ENCODE data around the gene NOL3. TPM values are rescaled to one million over a fixed set of nuclear protein-coding genes. Genes with fewer than 3 reads are reported as not detected.
A peak's percentile ranks its signal among the peaks of the same experiment; 100 is the strongest.

Gene NOL3
- polyA plus RNA-seq, 1 of the 3 experiments (the other 2 are of a cell fraction), result 34.1 TPM

DNA sequence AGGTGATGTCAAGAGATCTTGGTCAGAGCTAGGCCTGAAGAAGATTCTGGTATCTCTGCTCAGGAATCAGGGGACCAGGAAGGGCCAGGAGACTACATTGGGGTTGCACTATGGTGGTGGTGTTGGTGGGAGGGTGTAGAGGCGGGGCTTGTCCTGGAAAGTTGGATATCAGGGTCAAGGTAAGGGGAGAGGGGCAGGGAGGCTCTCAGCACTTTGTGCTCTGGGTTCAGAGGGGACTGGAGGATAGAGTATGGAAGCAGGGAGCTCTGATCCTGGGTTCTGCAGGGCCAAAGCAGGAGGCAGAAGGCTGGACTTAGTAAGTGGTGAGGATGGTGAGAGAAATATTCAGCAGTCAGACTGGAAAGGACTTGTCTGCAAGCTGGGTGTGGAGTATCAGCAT lies 3.0 kb downstream of the NOL3 start:
- H3K36me3 ChIP-seq (replicated peaks in 1 of 2; ENCODE audit: control insufficient read depth in 1 of 2, insufficient read depth in 2 of 2, low read length in 1 of 2), result peaks cover 6 to 8% of the 10 kb centered on the region in 2 experiments
- peaks cover 39% of the 10 kb centered on the region for H3F3A ChIP-seq (replicated peaks; ENCODE audit: insufficient read depth)
- peak overlapping the region; percentile 45 to 60 for H3K4me3 ChIP-seq (ENCODE audit: low read depth in 2 of 2, low read length in 1 of 2)
- peaks cover 39 to 57% of the 10 kb centered on the region in 2 experiments; a peak in 3 of 4 replicates for H3K4me1 ChIP-seq (ENCODE audit: control insufficient read depth in 1 of 2, insufficient read depth in 2 of 2, low read depth in 1 of 2, low read length in 1 of 2)
- peak overlapping the region; percentile 67 to 86 for H3K27ac ChIP-seq (ENCODE audit: low read depth in 2 of 2, low read length in 1 of 2)
- DNase-seq, result no peak
- H4K20me1 ChIP-seq (ENCODE audit: insufficient read depth), result peaks cover 10% of the 10 kb centered on the region
- no peaks in the 10 kb centered on the region for H3K9me2 ChIP-seq
- no peaks in the 10 kb centered on the region for H3K27me3 ChIP-seq (ENCODE audit: insufficient read depth)
- peak overlapping the region; percentile 48 for H3K9ac ChIP-seq
- H3K79me2 ChIP-seq (ENCODE audit: insufficient read depth), result peaks cover 15% of the 10 kb centered on the region; the same call in 1 of the 2 replicates
- CTCF ChIA-PET, result interaction anchor here (1.0 to 5.1 kb wide), 8 partner anchors 10 to 220 kb away, joined by 3 to 26 read pairs (median 6); partner anchors contain the start of genes B3GNT9, FBXL8, MATCAP1 and TMEM208
- H3K9me3 ChIP-seq, result no peaks in the 10 kb centered on the region
- H2AFZ ChIP-seq (ENCODE audit: low read depth), result no peak overlapping the region; the same call in 1 of the 2 replicates
- POLR2A ChIA-PET, result interaction anchor here (0.7 to 3.8 kb wide), 8 partner anchors 10 to 787 kb away, joined by 3 to 37 read pairs (median 4); partner anchors contain the start of genes B3GNT9, HSF4, MATCAP1 and TMEM208
- no peak for TF ChIP-seq FOSL2 (IDR thresholded peaks at IDR 0.05; ENCODE audit: borderline replicate concordance, low read depth)
- TF ChIP-seq EP300 (IDR thresholded peaks at IDR 0.05; ENCODE audit: borderline replicate concordance in 1 of 2, low read depth in 1 of 2, low read length in 1 of 2), result no peak
- TF ChIP-seq, protein P1, sequence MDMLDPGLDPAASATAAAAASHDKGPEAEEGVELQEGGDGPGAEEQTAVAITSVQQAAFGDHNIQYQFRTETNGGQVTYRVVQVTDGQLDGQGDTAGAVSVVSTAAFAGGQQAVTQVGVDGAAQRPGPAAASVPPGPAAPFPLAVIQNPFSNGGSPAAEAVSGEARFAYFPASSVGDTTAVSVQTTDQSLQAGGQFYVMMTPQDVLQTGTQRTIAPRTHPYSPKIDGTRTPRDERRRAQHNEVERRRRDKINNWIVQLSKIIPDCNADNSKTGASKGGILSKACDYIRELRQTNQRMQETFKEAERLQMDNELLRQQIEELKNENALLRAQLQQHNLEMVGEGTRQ (IDR thresholded peaks at IDR 0.05; ENCODE audit: borderline replicate concordance, low read depth, low read length), result no peak
- TF ChIP-seq NFIC (IDR thresholded peaks at IDR 0.05; ENCODE audit: borderline replicate concordance), result no peak
- TF ChIP-seq, protein P2, sequence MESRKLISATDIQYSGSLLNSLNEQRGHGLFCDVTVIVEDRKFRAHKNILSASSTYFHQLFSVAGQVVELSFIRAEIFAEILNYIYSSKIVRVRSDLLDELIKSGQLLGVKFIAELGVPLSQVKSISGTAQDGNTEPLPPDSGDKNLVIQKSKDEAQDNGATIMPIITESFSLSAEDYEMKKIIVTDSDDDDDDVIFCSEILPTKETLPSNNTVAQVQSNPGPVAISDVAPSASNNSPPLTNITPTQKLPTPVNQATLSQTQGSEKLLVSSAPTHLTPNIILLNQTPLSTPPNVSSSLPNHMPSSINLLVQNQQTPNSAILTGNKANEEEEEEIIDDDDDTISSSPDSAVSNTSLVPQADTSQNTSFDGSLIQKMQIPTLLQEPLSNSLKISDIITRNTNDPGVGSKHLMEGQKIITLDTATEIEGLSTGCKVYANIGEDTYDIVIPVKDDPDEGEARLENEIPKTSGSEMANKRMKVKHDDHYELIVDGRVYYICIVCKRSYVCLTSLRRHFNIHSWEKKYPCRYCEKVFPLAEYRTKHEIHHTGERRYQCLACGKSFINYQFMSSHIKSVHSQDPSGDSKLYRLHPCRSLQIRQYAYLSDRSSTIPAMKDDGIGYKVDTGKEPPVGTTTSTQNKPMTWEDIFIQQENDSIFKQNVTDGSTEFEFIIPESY (IDR thresholded peaks at IDR 0.05; ENCODE audit: borderline replicate concordance, low read depth), result no peak
- no peak for TF ChIP-seq SIN3A (IDR thresholded peaks at IDR 0.05; ENCODE audit: borderline replicate concordance, low read depth, low read length)
- TF ChIP-seq, protein P3, sequence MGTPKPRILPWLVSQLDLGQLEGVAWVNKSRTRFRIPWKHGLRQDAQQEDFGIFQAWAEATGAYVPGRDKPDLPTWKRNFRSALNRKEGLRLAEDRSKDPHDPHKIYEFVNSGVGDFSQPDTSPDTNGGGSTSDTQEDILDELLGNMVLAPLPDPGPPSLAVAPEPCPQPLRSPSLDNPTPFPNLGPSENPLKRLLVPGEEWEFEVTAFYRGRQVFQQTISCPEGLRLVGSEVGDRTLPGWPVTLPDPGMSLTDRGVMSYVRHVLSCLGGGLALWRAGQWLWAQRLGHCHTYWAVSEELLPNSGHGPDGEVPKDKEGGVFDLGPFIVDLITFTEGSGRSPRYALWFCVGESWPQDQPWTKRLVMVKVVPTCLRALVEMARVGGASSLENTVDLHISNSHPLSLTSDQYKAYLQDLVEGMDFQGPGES (IDR thresholded peaks at IDR 0.05; ENCODE audit: low read depth, low read length), result no peak
- no peak for TF ChIP-seq SMC3 (IDR thresholded peaks at IDR 0.05; ENCODE audit: low read depth, low read length)
- TF ChIP-seq, protein P4, sequence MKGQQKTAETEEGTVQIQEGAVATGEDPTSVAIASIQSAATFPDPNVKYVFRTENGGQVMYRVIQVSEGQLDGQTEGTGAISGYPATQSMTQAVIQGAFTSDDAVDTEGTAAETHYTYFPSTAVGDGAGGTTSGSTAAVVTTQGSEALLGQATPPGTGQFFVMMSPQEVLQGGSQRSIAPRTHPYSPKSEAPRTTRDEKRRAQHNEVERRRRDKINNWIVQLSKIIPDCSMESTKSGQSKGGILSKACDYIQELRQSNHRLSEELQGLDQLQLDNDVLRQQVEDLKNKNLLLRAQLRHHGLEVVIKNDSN (IDR thresholded peaks at IDR 0.05; ENCODE audit: borderline replicate concordance, low read depth), result no peak
- no peak for TF ChIP-seq TCF12 (IDR thresholded peaks at IDR 0.05)
- TF ChIP-seq NRF1 (IDR thresholded peaks at IDR 0.05; ENCODE audit: low read depth, low read length), result no peak
- TF ChIP-seq JUND (IDR thresholded peaks at IDR 0.05), result no peak
- WGBS (ENCODE audit: low lambda C conversion rate), result 87% methylated on average over 1 of the region's 1 CpG
- peak overlapping the region; percentile 86 for H3K4me2 ChIP-seq
